ENCODE measurements around the gene MORN3.

GRCh38 chr12:121668750-121669520 lies 519 bp downstream of the MORN3 start:
- peak in 5 of 6 experiments; percentile 30 to 54 (median 37) for TF ChIP-seq CTCF (IDR thresholded peaks at IDR 0.05)
- TF ChIP-seq POLR2A (IDR thresholded peaks at IDR 0.05): no peak
